NCI-H774 (cell line): ENCODE data around the gene C16orf89.
A peak's percentile ranks its signal among the peaks of the same experiment; 100 is the strongest.
"Not testable (repeated sequence)": the region's sequence is repeated elsewhere in the genome, so short reads cannot be mapped to it uniquely, and the experiment has no call there.

Experiments used
- DNase-seq: peaks from one replicate; lab custom pipeline; 2025; lab: John Stamatoyannopoulos, UW

The C16orf89 gene

DNA sequence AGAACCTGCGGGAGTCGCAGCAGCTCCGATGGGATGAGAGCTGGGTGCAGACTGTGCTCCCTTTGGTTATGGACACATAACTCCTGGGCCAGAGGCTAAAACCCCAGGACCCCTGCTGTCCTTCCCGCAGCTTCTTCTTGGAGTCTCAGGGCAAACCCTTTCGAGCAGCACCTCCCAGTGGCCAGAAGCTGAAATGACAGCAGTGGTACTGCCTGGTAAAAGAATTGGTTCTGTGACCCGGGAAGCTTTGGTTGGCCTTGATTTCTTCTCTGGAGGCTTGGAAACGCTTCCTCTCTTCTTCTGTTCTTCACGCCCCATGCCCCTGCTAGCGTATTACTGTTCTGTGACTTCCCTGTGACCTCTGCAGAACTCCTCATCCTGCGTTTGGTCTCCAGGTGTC lies 19.0 kb upstream of the C16orf89 start:
- peak; percentile 4 for DNase-seq

GRCh38 chr16:5084099-5084731 lies 18.5 kb upstream of the C16orf89 start:
- DNase-seq: not testable (repeated sequence)

- not testable (repeated sequence) for DNase-seq
These were observed 17.9 kb upstream of the C16orf89 start for GRCh38 chr16:5083646-5084045.

GRCh38 chr16:5080996-5081395 lies 15.2 kb upstream of the C16orf89 start:
- DNase-seq: not testable (repeated sequence)

DNA sequence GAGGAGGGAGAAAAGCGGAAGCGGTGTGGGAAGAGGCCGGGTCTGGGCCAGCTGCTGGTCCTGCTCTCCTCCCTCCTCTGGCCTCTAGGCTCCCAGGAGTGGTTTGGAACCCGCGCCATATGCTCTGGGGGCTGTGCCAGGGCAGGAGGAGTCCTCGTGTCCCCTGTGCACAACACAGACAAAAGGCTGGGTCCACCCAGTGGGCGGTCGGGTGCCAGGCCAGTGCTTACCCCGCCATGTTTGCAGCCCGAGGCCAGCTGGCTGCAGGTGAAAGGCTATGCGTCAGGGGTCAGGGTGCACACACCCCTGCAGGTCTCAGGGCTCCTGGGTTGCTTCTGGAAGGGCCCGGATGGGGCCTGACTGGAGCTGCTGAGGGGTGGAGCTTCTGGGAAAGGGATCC lies 14.7 kb upstream of the C16orf89 start:
- DNase-seq: not testable (repeated sequence)

- no peak for DNase-seq
These were observed 12.9 kb upstream of the C16orf89 start for GRCh38 chr16:5078626-5079025.

DNA sequence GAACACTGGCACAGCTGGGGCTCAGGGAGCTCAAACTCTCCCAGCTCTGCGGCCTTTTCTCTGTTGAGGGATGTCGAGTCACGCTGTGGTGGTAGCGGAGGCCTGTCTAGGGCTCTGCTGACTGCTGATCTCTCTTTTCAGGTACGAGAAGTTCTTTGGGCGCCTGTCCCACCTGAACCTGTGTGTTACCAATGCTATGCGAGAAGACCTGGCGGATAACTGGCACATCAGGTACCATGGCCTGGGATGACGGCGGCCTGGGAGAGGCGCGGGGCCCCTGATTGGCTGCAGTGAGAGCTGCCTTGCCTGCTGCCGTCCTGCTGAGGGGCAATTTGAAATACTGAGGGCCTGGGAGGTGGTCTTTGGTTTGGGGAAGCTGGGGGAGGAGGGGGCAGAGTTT lies 11.5 kb upstream of the C16orf89 start:
- DNase-seq: no peak

GRCh38 chr16:5075637-5076036 lies 9.9 kb upstream of the C16orf89 start:
- no peak for DNase-seq

DNA sequence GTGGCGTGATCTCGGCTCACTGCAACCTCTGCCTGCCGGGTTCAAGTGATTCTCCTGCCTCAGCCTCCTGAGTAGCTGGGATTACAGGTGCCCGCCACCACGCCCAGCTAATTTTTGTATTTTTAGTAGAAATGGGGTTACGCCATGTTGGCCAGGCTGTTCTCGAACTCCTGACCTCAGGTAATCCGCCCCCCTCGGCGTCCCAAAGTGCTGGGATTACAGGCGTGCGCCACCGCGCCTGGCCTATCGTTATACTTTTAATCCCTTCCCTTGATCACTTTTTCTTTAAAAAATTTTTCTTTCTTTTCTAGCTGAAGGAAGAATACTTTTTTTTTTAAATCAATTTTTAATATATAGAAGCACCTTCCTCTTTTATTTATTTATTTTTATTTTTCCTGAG lies 8.0 kb upstream of the C16orf89 start:
- DNase-seq: not testable (repeated sequence)

DNA sequence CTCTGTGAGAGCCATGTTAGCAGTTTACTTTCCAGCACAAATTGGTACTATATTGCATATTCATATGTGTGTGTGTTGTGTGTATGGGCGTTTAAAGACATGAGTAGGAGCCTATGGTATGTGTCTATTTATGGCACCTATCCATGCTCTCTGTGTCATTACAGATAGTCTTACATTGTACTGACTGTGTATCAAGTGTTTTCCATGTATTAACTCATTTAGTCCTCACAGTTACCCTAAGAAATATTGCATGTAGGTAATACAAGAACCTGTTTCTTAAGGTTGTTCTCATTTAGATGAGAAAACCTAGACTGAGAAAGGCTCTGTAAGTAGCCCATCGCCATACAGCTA lies 7.5 kb upstream of the C16orf89 start:
- DNase-seq: no peak

GRCh38 chr16:5072334-5073278 lies 6.8 kb upstream of the C16orf89 start:
- no peak for DNase-seq

- peak; percentile 83 for DNase-seq
These were observed 6.1 kb upstream of the C16orf89 start, which contains the start of gene ALG1 for GRCh38 chr16:5071681-5072333. TSS of gene ALG1 (plus strand) at chr16:5071843. CDS start at chr16:5071850, 7 bp downstream.

DNA sequence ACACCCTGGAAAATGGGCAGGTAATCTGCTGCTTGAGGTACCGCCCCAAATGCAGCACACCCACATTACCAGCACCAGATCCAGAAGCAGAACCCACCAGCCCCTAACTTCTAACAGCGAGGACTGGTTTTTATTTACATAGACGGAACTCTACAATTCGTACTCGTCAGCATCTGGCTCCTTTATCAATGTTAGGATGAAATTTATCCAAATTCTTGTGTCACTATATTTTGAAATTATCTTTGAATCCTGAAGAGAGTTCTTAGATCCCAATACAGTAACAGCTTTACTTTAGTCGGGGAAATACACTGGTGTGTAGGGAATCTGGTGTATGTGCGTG lies 5.6 kb upstream of the C16orf89 start:
- DNase-seq: no peak

- DNase-seq: no peak
These were observed 4.9 kb upstream of the C16orf89 start for GRCh38 chr16:5070431-5071186.

- no peak for DNase-seq
These were observed 4.1 kb upstream of the C16orf89 start for GRCh38 chr16:5069854-5070253.

DNA sequence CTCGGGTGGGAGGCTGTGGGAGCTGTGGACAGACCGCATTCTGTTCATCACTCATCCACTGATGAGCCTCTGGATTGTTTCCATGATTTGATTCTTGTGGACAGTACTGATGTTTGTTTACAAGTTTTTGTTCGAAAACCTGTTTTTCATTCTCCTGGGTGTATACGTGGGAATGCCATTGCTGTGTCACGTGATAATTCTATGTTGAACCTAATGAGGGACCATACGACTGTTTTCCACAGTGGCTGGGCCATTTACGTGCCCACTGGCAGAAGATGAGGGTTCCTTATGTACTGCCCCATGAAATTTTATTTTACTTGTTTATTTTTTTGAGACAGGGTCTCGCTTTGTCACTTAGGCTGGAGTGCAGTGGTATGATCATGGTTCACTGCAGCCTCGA lies 3.3 kb upstream of the C16orf89 start:
- no peak for DNase-seq

GRCh38 chr16:5066511-5066910 lies 755 bp upstream of the C16orf89 start:
- DNase-seq: no peak

DNA sequence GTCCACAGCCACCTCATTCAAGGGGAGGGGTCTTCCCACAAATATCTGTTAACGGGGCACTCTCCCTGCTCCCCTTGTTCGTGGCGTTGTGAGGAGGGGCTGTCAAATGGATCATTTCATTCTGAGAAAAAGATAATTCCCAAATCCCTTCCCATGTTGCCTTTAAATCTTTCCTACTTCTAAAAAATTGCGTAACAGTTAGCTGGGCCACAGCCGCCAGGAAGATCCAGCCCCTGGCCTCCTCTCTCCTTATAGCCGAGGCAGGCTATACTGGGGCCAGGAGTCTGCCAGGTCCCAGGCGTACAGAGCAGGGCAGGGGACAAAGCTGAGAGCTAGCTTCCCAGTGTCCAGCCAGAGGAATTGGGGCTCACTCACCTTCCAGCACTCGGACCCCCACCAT lies 430 bp downstream of the C16orf89 start:
- no peak for DNase-seq

DNA sequence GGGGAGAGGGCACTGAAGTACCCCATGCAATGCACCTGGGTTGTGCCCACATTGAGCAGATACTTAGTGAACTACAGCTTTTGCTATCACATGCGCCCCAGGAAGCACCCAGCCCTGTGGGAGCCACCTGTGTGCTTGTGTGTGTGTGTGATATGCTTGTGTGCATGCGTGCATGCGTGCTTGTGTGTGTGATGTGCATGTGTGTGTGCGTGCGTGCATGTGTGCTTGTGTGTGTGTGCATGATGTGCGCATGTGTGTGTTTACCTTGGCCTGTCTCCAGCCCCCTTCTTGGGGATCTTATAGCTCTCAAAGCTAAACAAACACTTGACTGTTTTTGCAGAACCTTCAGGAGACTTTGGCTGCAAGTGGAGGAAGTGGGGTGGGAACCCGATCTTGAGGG lies 841 bp downstream of the C16orf89 start:
- DNase-seq: peak; percentile 39

DNA sequence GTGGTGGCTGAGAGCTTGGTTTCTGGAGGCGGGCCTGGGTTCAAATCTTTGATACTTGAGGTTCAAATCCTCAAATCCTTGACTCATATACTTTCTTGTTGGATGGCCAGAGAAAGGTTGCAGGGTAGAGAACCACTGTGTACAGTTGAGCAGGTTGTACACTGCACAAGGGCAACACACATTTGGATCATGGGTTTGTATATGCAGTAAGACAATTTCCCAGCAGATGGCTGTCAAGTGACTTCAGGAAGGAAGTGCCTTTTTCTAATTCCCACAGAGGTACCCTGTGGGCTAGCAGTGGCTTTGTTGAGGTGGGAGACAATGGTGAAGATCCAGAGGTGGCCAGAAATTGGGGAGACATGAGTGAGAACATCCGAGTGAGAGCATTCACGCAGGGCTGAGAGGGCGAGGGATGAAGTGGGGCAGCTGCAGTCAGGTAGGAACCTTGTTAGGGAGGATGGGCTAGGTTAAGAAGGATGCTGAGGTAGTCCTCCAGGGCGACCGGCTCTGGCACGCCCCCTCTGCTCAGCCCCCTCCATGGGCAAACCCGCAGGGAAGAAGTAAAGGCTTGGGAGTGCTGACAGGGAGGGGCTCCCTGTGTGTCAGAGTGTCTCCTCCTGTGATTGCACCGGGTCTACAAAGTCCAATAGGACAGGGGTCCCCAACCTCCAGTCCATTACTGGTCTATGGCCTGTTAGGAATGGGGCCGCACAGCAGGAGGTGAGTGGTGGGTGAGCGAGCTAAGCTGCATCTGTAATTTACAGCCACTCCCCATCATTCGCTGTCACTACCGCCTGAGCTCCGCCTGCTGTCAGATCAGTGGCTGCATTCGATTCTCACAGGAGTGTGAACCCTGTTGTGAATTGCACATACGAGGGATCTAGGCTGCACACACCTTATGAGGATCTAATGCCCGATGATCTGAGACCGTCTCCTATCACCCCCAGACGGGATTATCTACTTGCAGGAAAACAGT lies 2.7 kb downstream of the C16orf89 start:
- no peak for DNase-seq

- DNase-seq: no peak
These were observed 3.7 kb downstream of the C16orf89 start for GRCh38 chr16:5062051-5062450.
